ENCODE results near the gene GPR39. TPM values are rescaled to one million over a fixed set of nuclear protein-coding genes. Genes with fewer than 3 reads are reported as not detected.

Gene GPR39
- total RNA-seq, 3 donors from 2014 or later (not counting 1 experiment from before 2014, with no cell fraction given) = not detected

- intact Hi-C loops (cut with micrococcal nuclease) = no loop called here
- Histone ChIP-seq H3K36me3 (ENCODE audit: control insufficient read depth, insufficient read depth, low read length) (no peaks in the 10 kb centered on the region), H3K4me3 (ENCODE audit: low read length) (no peak overlapping the region), H3K9me3 (ENCODE audit: control insufficient read depth, insufficient read depth, low read length) (no peaks in the 10 kb centered on the region), H3K27me3 (ENCODE audit: control insufficient read depth, insufficient read depth, low read length) (no peaks in the 10 kb centered on the region), H3K27ac (ENCODE audit: low read length) (no peak overlapping the region), H3K4me1 (ENCODE audit: control insufficient read depth, insufficient read depth, low read length) (no peaks in the 10 kb centered on the region)
- no peaks in the 10 kb centered on the region for H3K4me1 Mint-ChIP-seq
- WGBS (ENCODE audit: insufficient coverage) = 78% methylated on average over 2 of the region's 2 CpGs
- no peaks in the 10 kb centered on the region for H3K27me3 Mint-ChIP-seq (ENCODE audit: low read depth in 2 of 2)
- no peak for DNase-seq
- H3K27ac Mint-ChIP-seq = no peak overlapping the region
- no peak overlapping the region for H3K4me3 Mint-ChIP-seq
- H3K9me3 Mint-ChIP-seq = peaks cover under 1 to 2% of the 10 kb centered on the region in 2 donors
- H3K36me3 Mint-ChIP-seq = no peaks in the 10 kb centered on the region
- no peak for ATAC-seq
- TF ChIP-seq CTCF (IDR thresholded peaks at IDR 0.05) = no peak
Observed at GRCh38 chr2:132611719-132612118, 195.1 kb downstream of the GPR39 start.

GRCh38 chr2:132615329-132616085, 198.9 kb downstream of the GPR39 start:
- DNase-seq (no peak), ATAC-seq (no peak)
- Mint-ChIP-seq H3K4me1 (no peaks in the 10 kb centered on the region), H3K9me3 (peaks cover 0 to 3% of the 10 kb centered on the region in 2 donors), H3K4me3 (no peak overlapping the region), H3K27me3 (ENCODE audit: low read depth in 2 of 2) (no peaks in the 10 kb centered on the region), H3K36me3 (no peaks in the 10 kb centered on the region), H3K27ac (no peak overlapping the region)
- Histone ChIP-seq H3K27ac (ENCODE audit: low read length) (no peak overlapping the region), H3K4me3 (ENCODE audit: low read length) (no peak overlapping the region), H3K4me1 (ENCODE audit: control insufficient read depth, insufficient read depth, low read length) (no peaks in the 10 kb centered on the region), H3K36me3 (ENCODE audit: control insufficient read depth, insufficient read depth, low read length) (no peaks in the 10 kb centered on the region), H3K27me3 (ENCODE audit: control insufficient read depth, insufficient read depth, low read length) (no peaks in the 10 kb centered on the region), H3K9me3 (ENCODE audit: control insufficient read depth, insufficient read depth, low read length) (peaks cover 5% of the 10 kb centered on the region)
- WGBS (ENCODE audit: insufficient coverage) = 94% methylated on average over 4 of the region's 5 CpGs
- no peak for TF ChIP-seq CTCF (IDR thresholded peaks at IDR 0.05)
- intact Hi-C loops (cut with micrococcal nuclease) = no loop called here

- Histone ChIP-seq H3K27ac (ENCODE audit: low read length) (no peak overlapping the region), H3K4me3 (ENCODE audit: low read length) (no peak overlapping the region), H3K27me3 (ENCODE audit: control insufficient read depth, insufficient read depth, low read length) (no peaks in the 10 kb centered on the region), H3K36me3 (ENCODE audit: control insufficient read depth, insufficient read depth, low read length) (no peaks in the 10 kb centered on the region), H3K4me1 (ENCODE audit: control insufficient read depth, insufficient read depth, low read length) (no peaks in the 10 kb centered on the region), H3K9me3 (ENCODE audit: control insufficient read depth, insufficient read depth, low read length) (peaks cover 5% of the 10 kb centered on the region)
- H3K27me3 Mint-ChIP-seq (ENCODE audit: low read depth in 2 of 2) = no peaks in the 10 kb centered on the region
- H3K36me3 Mint-ChIP-seq = no peaks in the 10 kb centered on the region
- intact Hi-C loops (cut with micrococcal nuclease) = no loop called here
- H3K9me3 Mint-ChIP-seq = peaks cover 0 to 3% of the 10 kb centered on the region in 2 donors
- no peak for TF ChIP-seq CTCF (IDR thresholded peaks at IDR 0.05)
- DNase-seq = no peak
- no peak overlapping the region for H3K4me3 Mint-ChIP-seq
- H3K4me1 Mint-ChIP-seq = no peaks in the 10 kb centered on the region
- no peak for ATAC-seq
- no peak overlapping the region for H3K27ac Mint-ChIP-seq
- WGBS (ENCODE audit: insufficient coverage) = 88% methylated on average over 3 of the region's 3 CpGs
Observed at GRCh38 chr2:132617989-132618388, 201.4 kb downstream of the GPR39 start.

GRCh38 chr2:132618734-132619133, 202.1 kb downstream of the GPR39 start:
- no peak for TF ChIP-seq CTCF (IDR thresholded peaks at IDR 0.05)
- Mint-ChIP-seq H3K27ac (no peak overlapping the region), H3K36me3 (no peaks in the 10 kb centered on the region), H3K9me3 (peaks cover 0 to 3% of the 10 kb centered on the region in 2 donors), H3K27me3 (ENCODE audit: low read depth in 2 of 2) (no peaks in the 10 kb centered on the region), H3K4me3 (no peak overlapping the region), H3K4me1 (no peaks in the 10 kb centered on the region)
- H3K4me3 ChIP-seq (ENCODE audit: low read length) = no peak overlapping the region
- H3K27ac ChIP-seq (ENCODE audit: low read length) = no peak overlapping the region
- no peaks in the 10 kb centered on the region for H3K27me3 ChIP-seq (ENCODE audit: control insufficient read depth, insufficient read depth, low read length)
- no peaks in the 10 kb centered on the region for H3K36me3 ChIP-seq (ENCODE audit: control insufficient read depth, insufficient read depth, low read length)
- WGBS (ENCODE audit: insufficient coverage) = 84% methylated on average over 7 of the region's 7 CpGs
- intact Hi-C loops (cut with micrococcal nuclease) = no loop called here
- H3K9me3 ChIP-seq (ENCODE audit: control insufficient read depth, insufficient read depth, low read length) = peaks cover 5% of the 10 kb centered on the region
- H3K4me1 ChIP-seq (ENCODE audit: control insufficient read depth, insufficient read depth, low read length) = no peaks in the 10 kb centered on the region
- DNase-seq = no peak
- no peak for ATAC-seq

Data from natural killer cell (primary cell).